Measurements from ENCODE around the gene TRIM39. TPM values are rescaled to one million over a fixed set of nuclear protein-coding genes. Genes with fewer than 3 reads are reported as not detected.

The TRIM39 gene
- total and polyA plus RNA-seq, 5 donors from 2014 or later, result 5.2 to 39.2 (median 11.7) TPM

GRCh38 chr6:30322527-30323501 lies 3.9 kb upstream of the TRIM39 start:
- no peaks in the 10 kb centered on the region for H3K27me3 ChIP-seq (ENCODE audit: control insufficient read depth, insufficient read depth, low read length)
- peaks cover 7% of the 10 kb centered on the region for H3K27me3 Mint-ChIP-seq
- peak overlapping the region; percentile 67 to 91 (median 76) for H3K4me3 Mint-ChIP-seq
- no peak for DNase-seq
- H3K27ac Mint-ChIP-seq, result peak overlapping the region; percentile 53 to 74 (median 71)
- H3K27ac ChIP-seq (ENCODE audit: insufficient read depth, low read length, poor library complexity, severe bottlenecking), result peak overlapping the region; percentile 31
- H3K36me3 ChIP-seq (ENCODE audit: control insufficient read depth, insufficient read depth, low read length), result peaks cover 7% of the 10 kb centered on the region
- no peaks in the 10 kb centered on the region for H3K9me3 ChIP-seq (ENCODE audit: control insufficient read depth in 2 of 2, low read length in 2 of 2)
- H3K4me1 Mint-ChIP-seq, result peaks cover 38 to 84% (median 67%) of the 10 kb centered on the region in 4 donors
- H3K4me1 ChIP-seq (ENCODE audit: control insufficient read depth, insufficient read depth, low read length, poor library complexity, severe bottlenecking), result peaks cover 57% of the 10 kb centered on the region
- peaks cover 11% of the 10 kb centered on the region for H3K36me3 Mint-ChIP-seq
- no peaks in the 10 kb centered on the region for H3K9me3 Mint-ChIP-seq
- peak overlapping the region; percentile 26 for H3K4me3 ChIP-seq (ENCODE audit: low read depth, low read length)
- ATAC-seq (ENCODE audit: low read depth in 2 of 2), result no peak

GRCh38 chr6:30323806-30324205 lies 2.9 kb upstream of the TRIM39 start:
- Mint-ChIP-seq H3K4me3 (peak overlapping the region in 3 of 4 donors; percentile 91 to 98 (median 96)), H3K9me3 (no peaks in the 10 kb centered on the region), H3K4me1 (peaks cover 32 to 84% (median 65%) of the 10 kb centered on the region in 4 donors), H3K36me3 (peaks cover 12% of the 10 kb centered on the region), H3K27me3 (peaks cover 7% of the 10 kb centered on the region), H3K27ac (peak overlapping the region in 2 of 3 donors; percentile 23 to 100)
- Histone ChIP-seq H3K27me3 (ENCODE audit: control insufficient read depth, insufficient read depth, low read length) (no peaks in the 10 kb centered on the region), H3K4me3 (ENCODE audit: low read depth, low read length) (peak overlapping the region; percentile 31), H3K9me3 (ENCODE audit: control insufficient read depth in 2 of 2, low read length in 2 of 2) (no peaks in the 10 kb centered on the region), H3K36me3 (ENCODE audit: control insufficient read depth, insufficient read depth, low read length) (peaks cover 7% of the 10 kb centered on the region), H3K27ac (ENCODE audit: insufficient read depth, low read length, poor library complexity, severe bottlenecking) (peak overlapping the region; percentile 31), H3K4me1 (ENCODE audit: control insufficient read depth, insufficient read depth, low read length, poor library complexity, severe bottlenecking) (peaks cover 49% of the 10 kb centered on the region)
- DNase-seq, result no peak
- ATAC-seq (ENCODE audit: low read depth in 2 of 2), result no peak

GRCh38 chr6:30325150-30325872 lies 1.4 kb upstream of the TRIM39 start:
- DNase-seq (peak; percentile 70 to 86 (median 78)), ATAC-seq (ENCODE audit: low read depth in 2 of 2) (peak; percentile 61 to 63)
- Mint-ChIP-seq H3K27me3 (peaks cover 11% of the 10 kb centered on the region), H3K36me3 (peaks cover 21% of the 10 kb centered on the region), H3K4me3 (peak overlapping the region; percentile 91 to 98 (median 96)), H3K27ac (peak overlapping the region; percentile 99 to 100 (median 99)), H3K4me1 (peaks cover 24 to 77% (median 57%) of the 10 kb centered on the region in 4 donors), H3K9me3 (no peaks in the 10 kb centered on the region)
- Histone ChIP-seq H3K4me3 (ENCODE audit: low read depth, low read length) (peak overlapping the region; percentile 90), H3K9me3 (ENCODE audit: control insufficient read depth in 2 of 2, low read length in 2 of 2) (no peaks in the 10 kb centered on the region), H3K27me3 (ENCODE audit: control insufficient read depth, insufficient read depth, low read length) (no peaks in the 10 kb centered on the region), H3K4me1 (ENCODE audit: control insufficient read depth, insufficient read depth, low read length, poor library complexity, severe bottlenecking) (peaks cover 47% of the 10 kb centered on the region), H3K36me3 (ENCODE audit: control insufficient read depth, insufficient read depth, low read length) (peaks cover 16% of the 10 kb centered on the region), H3K27ac (ENCODE audit: insufficient read depth, low read length, poor library complexity, severe bottlenecking) (peak overlapping the region; percentile 99)

- H3K36me3 ChIP-seq (ENCODE audit: control insufficient read depth, insufficient read depth, low read length), result peaks cover 20% of the 10 kb centered on the region
- Mint-ChIP-seq H3K36me3 (peaks cover 18% of the 10 kb centered on the region), H3K9me3 (no peaks in the 10 kb centered on the region), H3K4me1 (peaks cover 24 to 70% (median 55%) of the 10 kb centered on the region in 4 donors), H3K4me3 (peak overlapping the region; percentile 91 to 98 (median 96)), H3K27ac (peak overlapping the region; percentile 99 to 100 (median 99)), H3K27me3 (peaks cover 12% of the 10 kb centered on the region)
- H3K9me3 ChIP-seq (ENCODE audit: control insufficient read depth in 2 of 2, low read length in 2 of 2), result no peaks in the 10 kb centered on the region
- peaks cover 40% of the 10 kb centered on the region for H3K4me1 ChIP-seq (ENCODE audit: control insufficient read depth, insufficient read depth, low read length, poor library complexity, severe bottlenecking)
- H3K27me3 ChIP-seq (ENCODE audit: control insufficient read depth, insufficient read depth, low read length), result no peaks in the 10 kb centered on the region
- peak; percentile 76 to 89 (median 82) for DNase-seq
- peak; percentile 53 to 56 for ATAC-seq (ENCODE audit: low read depth in 2 of 2)
- H3K4me3 ChIP-seq (ENCODE audit: low read depth, low read length), result peak overlapping the region; percentile 90
- H3K27ac ChIP-seq (ENCODE audit: insufficient read depth, low read length, poor library complexity, severe bottlenecking), result peak overlapping the region; percentile 99
These were observed 728 bp upstream of the TRIM39 start for GRCh38 chr6:30325873-30326525.

- H3K4me3 ChIP-seq (ENCODE audit: low read depth, low read length), result peak overlapping the region; percentile 92
These were observed 562 bp downstream of the TRIM39 start for GRCh38 chr6:30327232-30327746.

DNA sequence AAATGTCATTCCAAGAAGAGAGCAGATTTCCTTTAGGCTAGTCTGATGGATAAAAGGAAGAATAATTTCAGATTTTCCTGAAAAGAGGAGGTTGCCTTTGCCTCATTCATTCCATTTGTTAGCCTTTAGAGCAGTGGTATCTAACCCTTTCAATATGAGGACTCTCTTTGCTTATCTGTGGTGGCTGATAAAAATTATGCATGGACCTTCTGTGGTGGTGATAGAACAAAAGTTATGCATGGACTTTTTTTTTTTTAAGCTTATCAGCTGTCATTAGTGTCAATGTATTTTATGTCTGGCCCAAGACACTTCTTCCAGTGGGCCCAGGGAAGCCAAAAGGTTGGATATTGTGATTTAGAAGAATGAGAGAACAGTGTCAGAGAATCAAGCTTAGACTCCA lies 1.7 kb downstream of the TRIM39 start:
- ATAC-seq (ENCODE audit: low read depth in 2 of 2), result no peak
- no peaks in the 10 kb centered on the region for H3K9me3 ChIP-seq (ENCODE audit: control insufficient read depth in 2 of 2, low read length in 2 of 2)
- Mint-ChIP-seq H3K36me3 (peaks cover 22% of the 10 kb centered on the region), H3K4me1 (peaks cover 19 to 46% (median 36%) of the 10 kb centered on the region in 4 donors), H3K4me3 (peak overlapping the region; percentile 91 to 96 (median 94)), H3K9me3 (no peaks in the 10 kb centered on the region), H3K27ac (peak overlapping the region in 2 of 3 donors; percentile 100), H3K27me3 (peaks cover 12% of the 10 kb centered on the region)
- no peak for DNase-seq
- H3K4me1 ChIP-seq (ENCODE audit: control insufficient read depth, insufficient read depth, low read length, poor library complexity, severe bottlenecking), result peaks cover 25% of the 10 kb centered on the region
- peaks cover 36% of the 10 kb centered on the region for H3K36me3 ChIP-seq (ENCODE audit: control insufficient read depth, insufficient read depth, low read length)
- no peaks in the 10 kb centered on the region for H3K27me3 ChIP-seq (ENCODE audit: control insufficient read depth, insufficient read depth, low read length)
- H3K4me3 ChIP-seq (ENCODE audit: low read depth, low read length), result no peak overlapping the region
- H3K27ac ChIP-seq (ENCODE audit: insufficient read depth, low read length, poor library complexity, severe bottlenecking), result peak overlapping the region; percentile 99

More at GRCh38 chr6:30327232-30327746, 562 bp downstream of the TRIM39 start:
- Histone ChIP-seq H3K27me3 (ENCODE audit: control insufficient read depth, insufficient read depth, low read length) (no peaks in the 10 kb centered on the region), H3K9me3 (ENCODE audit: control insufficient read depth in 2 of 2, low read length in 2 of 2) (no peaks in the 10 kb centered on the region), H3K36me3 (ENCODE audit: control insufficient read depth, insufficient read depth, low read length) (peaks cover 32% of the 10 kb centered on the region), H3K4me1 (ENCODE audit: control insufficient read depth, insufficient read depth, low read length, poor library complexity, severe bottlenecking) (peaks cover 35% of the 10 kb centered on the region), H3K27ac (ENCODE audit: insufficient read depth, low read length, poor library complexity, severe bottlenecking) (peak overlapping the region; percentile 99)
- Mint-ChIP-seq H3K27ac (peak overlapping the region; percentile 98 to 100 (median 100)), H3K36me3 (peaks cover 22% of the 10 kb centered on the region), H3K4me1 (peaks cover 19 to 57% (median 43%) of the 10 kb centered on the region in 4 donors), H3K4me3 (peak overlapping the region; percentile 91 to 96 (median 94)), H3K9me3 (no peaks in the 10 kb centered on the region), H3K27me3 (peaks cover 12% of the 10 kb centered on the region)
- ATAC-seq (ENCODE audit: low read depth in 2 of 2) (no peak), DNase-seq (no peak)

- Mint-ChIP-seq H3K9me3 (no peaks in the 10 kb centered on the region), H3K36me3 (peaks cover 26% of the 10 kb centered on the region), H3K4me1 (peaks cover 19 to 37% (median 29%) of the 10 kb centered on the region in 4 donors), H3K27me3 (peaks cover 12% of the 10 kb centered on the region), H3K27ac (peak overlapping the region in 2 of 3 donors; percentile 56 to 84), H3K4me3 (no peak overlapping the region)
- Histone ChIP-seq H3K27me3 (ENCODE audit: control insufficient read depth, insufficient read depth, low read length) (no peaks in the 10 kb centered on the region), H3K4me1 (ENCODE audit: control insufficient read depth, insufficient read depth, low read length, poor library complexity, severe bottlenecking) (peaks cover 20% of the 10 kb centered on the region), H3K9me3 (ENCODE audit: control insufficient read depth in 2 of 2, low read length in 2 of 2) (no peaks in the 10 kb centered on the region), H3K4me3 (ENCODE audit: low read depth, low read length) (no peak overlapping the region), H3K27ac (ENCODE audit: insufficient read depth, low read length, poor library complexity, severe bottlenecking) (no peak overlapping the region), H3K36me3 (ENCODE audit: control insufficient read depth, insufficient read depth, low read length) (peaks cover 41% of the 10 kb centered on the region)
- DNase-seq (no peak), ATAC-seq (ENCODE audit: low read depth in 2 of 2) (no peak)
These were observed 2.6 kb downstream of the TRIM39 start for GRCh38 chr6:30329331-30329730.
